Measurements from ENCODE around the gene GNG3.
"Not testable (repeated sequence)": the region's sequence is repeated elsewhere in the genome, so short reads cannot be mapped to it uniquely, and the experiment has no call there.

GNG3 gene

DNA sequence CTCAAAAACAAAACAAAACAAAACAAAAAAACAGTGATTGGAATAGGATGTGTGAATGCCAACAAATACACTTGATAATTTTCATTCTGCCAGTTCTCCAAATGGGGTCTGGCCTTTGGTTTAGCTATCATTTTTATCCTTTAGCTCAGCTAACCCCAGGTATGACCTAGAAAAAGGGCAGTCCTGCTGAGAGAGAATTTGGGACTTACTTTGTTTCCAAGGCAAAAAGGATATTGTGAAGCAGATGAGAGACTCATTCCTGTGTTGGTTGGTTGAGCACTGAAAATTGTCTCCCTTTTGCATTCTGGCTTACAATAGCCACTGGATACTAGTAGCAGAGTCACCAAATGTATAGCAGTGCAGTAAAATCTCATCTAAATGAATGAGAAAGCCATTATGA lies 29.7 kb downstream of the GNG3 start:
- H3K27ac ChIP-seq = no peak overlapping the region
- TF ChIP-seq, protein P1, sequence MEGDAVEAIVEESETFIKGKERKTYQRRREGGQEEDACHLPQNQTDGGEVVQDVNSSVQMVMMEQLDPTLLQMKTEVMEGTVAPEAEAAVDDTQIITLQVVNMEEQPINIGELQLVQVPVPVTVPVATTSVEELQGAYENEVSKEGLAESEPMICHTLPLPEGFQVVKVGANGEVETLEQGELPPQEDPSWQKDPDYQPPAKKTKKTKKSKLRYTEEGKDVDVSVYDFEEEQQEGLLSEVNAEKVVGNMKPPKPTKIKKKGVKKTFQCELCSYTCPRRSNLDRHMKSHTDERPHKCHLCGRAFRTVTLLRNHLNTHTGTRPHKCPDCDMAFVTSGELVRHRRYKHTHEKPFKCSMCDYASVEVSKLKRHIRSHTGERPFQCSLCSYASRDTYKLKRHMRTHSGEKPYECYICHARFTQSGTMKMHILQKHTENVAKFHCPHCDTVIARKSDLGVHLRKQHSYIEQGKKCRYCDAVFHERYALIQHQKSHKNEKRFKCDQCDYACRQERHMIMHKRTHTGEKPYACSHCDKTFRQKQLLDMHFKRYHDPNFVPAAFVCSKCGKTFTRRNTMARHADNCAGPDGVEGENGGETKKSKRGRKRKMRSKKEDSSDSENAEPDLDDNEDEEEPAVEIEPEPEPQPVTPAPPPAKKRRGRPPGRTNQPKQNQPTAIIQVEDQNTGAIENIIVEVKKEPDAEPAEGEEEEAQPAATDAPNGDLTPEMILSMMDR (conservative IDR thresholded peaks at IDR 0.05) = no peak

DNA sequence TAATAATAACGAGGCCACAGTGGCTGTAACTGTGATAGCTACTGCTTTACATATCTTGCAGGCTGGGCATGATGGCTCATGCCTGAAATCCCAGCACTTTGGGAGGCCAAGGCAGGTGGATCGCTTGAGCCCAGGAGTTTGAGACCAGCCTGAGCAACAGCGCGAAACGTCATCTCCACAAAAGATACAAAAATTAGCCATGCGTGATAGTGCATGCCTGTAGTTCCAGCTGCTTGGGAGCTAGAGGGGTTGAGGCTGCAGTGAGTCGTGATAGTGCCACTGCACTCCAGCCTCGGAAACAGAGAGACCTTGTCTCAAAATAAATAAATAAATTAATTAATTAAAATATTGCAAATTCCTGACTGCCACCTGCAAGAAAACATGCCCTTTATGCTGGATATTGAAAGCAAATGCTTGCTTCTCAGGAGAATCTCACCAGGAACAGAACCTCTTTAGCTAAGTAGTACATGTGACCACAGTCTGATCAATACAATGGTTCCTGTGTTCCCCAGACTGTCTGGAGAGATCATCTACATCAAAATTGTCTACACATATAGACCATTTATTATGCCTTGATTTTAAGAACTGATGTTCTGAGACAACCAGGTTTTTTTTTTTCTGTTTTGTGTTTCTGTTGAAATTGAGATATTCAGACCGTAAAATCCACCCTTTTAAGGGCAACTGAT lies 40.1 kb downstream of the GNG3 start:
- TF ChIP-seq, protein P1 (conservative IDR thresholded peaks at IDR 0.05) = no peak
- no peak overlapping the region for H3K27ac ChIP-seq

DNA sequence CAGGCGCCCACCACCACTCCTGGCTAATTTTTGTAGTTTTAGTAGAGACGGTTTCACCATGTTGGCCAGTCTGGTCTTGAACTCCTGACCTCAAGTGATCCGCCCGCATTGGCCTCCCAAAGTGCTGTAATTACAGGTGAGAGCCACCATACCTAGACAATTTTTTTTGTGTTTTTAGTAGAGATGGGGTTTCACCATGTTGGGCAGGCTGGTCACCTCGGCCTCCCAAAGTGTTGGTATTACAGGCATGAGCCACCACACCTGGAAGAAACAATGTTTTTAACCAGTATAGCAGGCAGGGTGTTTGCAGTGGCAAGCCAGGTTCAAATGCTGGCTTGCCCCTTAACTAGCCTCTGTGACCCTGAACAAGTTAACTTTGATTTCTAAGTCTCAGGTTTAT lies 42.5 kb downstream of the GNG3 start:
- H3K27ac ChIP-seq = not testable (repeated sequence)

DNA sequence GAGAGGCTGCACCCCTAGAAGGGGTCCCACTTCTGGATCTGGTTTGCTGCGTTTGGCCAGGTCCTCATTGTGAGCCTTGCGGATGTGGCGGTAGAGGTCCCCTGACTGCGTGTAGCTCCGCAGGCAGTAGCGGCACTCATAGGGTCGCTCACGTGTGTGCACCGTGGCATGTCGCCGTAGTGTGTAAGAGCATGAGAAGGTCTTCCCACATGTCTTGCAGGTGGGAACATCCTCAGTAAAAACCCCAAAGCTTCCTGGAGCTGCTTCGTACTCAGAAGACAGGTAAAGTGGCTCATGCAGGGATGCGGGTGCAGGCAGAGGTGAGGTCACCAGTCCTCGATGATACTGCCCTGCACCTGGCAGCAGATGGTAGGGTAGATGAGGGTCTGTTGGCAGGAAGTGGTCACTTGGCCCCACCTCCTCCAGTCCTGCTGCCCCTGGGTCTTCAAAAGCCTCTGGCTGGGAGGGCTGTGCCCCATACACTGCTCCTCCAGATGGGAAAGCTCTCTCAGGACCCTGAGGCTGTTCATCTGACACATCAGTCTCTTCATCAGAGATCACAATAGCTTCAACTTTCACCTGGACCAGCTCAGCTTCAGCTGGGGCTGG lies 44.8 kb downstream of the GNG3 start:
- TF ChIP-seq, protein P1 (conservative IDR thresholded peaks at IDR 0.05) = no peak
- H3K27ac ChIP-seq = no peak overlapping the region

DNA sequence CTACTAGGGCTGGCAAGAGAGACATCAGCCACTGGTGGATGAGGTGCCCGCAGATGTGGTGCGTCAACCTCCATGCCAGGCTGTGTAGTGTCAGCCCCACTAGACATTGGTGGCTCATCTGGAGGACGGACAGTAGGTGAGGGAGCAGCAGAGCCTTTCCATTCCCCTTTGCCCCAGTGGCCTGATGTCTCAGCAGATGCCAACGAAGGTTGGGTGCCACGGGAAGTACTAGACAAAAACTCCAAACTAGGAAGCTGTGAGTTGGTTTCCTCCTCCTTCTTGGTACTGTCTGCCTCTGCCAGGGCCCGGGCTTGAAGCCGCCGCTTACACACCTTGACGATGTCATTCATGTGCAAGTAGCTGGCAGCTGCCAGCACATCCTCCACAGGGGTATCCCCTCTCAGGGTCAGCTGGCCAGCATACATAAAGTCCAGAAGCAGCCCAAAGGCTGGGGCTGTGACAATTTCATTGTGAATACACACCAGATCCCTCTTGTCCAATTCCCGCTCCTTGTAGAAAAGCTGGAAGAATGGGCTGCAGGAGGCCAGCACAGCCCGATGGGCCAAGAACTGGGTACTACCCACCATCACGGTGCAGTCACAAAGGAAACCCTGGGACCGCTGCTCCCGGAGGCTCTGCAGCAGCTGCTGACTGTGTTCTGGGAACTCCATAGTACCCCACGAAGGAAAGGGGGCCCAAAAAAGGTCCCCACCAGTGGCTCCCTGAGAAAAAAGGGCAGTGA lies 45.7 kb downstream of the GNG3 start:
- TF ChIP-seq, protein P1 (conservative IDR thresholded peaks at IDR 0.05) = no peak
- peak overlapping the region; percentile 76 for H3K27ac ChIP-seq

DNA sequence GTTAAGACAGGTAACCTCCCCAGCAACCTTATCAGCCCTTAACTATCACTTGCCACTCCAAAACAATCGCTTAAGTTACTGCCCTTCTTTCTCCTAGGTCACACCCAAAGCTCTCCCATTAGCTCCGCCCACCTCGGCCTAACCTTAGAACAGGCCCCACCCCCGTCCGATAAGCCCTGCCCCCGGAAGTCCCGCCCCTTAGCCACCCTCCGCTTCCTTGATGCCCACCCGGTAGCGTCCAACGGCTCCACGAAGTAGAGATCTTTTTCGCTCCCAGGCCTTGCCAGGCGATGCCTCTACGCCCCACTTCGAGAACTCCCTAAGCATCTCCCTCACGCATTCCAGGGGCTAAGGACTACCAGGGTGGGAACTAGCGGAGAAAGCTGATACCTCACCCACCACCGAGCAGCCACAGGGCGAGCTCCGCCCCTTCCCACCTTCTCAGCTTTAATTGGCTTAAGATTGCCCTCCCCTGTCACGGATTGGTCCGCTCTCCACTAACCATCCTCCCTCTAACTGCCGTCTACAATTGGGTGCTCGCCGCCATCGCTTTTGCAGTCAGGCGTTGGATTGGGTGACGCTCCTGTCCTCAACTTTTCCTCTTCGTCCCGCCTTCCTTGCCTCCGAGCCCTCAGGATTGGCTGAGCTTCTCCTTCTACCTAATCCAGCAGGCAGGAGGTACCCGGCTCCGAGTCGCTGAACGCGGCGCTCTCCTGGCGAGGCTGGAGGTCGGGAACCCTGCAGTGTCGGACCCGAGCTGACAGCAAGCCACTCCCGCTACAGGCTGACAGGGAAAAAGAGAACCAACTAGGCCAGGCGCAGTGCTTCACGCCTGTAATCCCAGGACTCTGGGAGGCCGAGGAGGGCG lies 46.5 kb downstream of the GNG3 start, which contains the start of gene ZBTB3:
Gene ZBTB3, minus strand, starts transcription at position 425 of the 868 bp plus-strand sequence. CDS start 496 bp downstream, outside the sequence.
- peak within 1 kb of the TSS; percentile 76 for H3K27ac ChIP-seq
- TF ChIP-seq, protein P1 (conservative IDR thresholded peaks at IDR 0.05) = no peak

DNA sequence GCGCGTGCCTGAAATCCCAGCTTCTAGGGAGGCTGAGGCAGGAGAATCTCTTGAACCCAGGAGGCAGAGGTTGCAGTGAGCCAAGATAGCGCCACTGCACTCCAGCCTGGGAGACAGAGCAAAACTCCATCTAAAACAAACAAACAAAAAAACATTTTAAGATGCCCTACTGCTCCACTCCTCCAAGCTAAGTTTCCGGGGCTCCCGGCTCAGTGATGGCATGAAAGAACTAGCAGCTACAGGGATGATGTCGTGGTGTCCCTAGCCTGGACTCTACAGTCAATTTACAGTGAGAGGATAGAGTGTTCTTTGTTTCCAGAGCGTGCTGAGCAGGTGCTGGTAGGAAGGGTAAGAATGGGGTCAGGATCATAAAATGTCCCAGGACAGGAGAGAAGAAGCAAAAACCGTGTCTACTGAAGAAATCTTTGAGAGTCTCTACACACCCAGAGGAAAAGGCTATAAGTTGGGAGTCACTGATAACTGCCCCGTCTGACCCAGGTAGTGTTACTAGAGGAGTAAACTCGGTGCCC lies 47.7 kb downstream of the GNG3 start:
- no peak overlapping the region for H3K27ac ChIP-seq
- TF ChIP-seq, protein P1 (conservative IDR thresholded peaks at IDR 0.05) = no peak

Data from VCaP (cell line).